SK-N-SH (cell line): ENCODE results near the gene TSC2. TPM values are rescaled to one million over a fixed set of nuclear protein-coding genes. Genes with fewer than 3 reads are reported as not detected.

ENCODE experiments used
- CTCF ChIA-PET: fragments of 300-600, 350-600 bp; formaldehyde crosslinking; extraction: SDS; loops from one replicate; lab custom pipeline; 2021; lab: Yijun Ruan, JAX
- POLR2A ChIA-PET: fragments of 350-600 bp; sonication (Branson Sonifier 250); formaldehyde crosslinking; extraction: SDS; loops from one replicate; lab custom pipeline; 2020; ENCODE audit warnings: antibody characterized with exemption, inconsistent platforms; lab: Yijun Ruan, JAX
- DNase-seq: peaks from one replicate; pipeline ENCODE4 v3.0.0; 2012
- H2AFZ ChIP-seq: fragments of 200-600 bp; sonication (generic); 2 replicates; pipeline ENCODE4 v1.8.1; 2016; ENCODE audit warnings: antibody characterized with exemption, mild to moderate bottlenecking, low read depth
- H3F3A ChIP-seq: fragments of 200-600 bp; sonication (generic); replicated peaks from 2 replicates; pipeline ENCODE3; 2016; ENCODE audit warnings: antibody characterized with exemption, mild to moderate bottlenecking; ENCODE audit not compliant: insufficient read depth
- H3K27ac ChIP-seq, 2 experiments: fragments of 200-500 bp in 1 of 2; fragments of 200-600 bp in 1 of 2; sonication (Bioruptor generic) in 1 of 2; sonication (generic), shearing (Covaris generic) in 1 of 2; 2 replicates each; pipeline versions ENCODE4 v1.5.1 to v1.6.1; 2014 to 2016; ENCODE audit warnings: low read depth in 2 of 2, inconsistent platforms in 1 of 2, low read length in 1 of 2, mild to moderate bottlenecking in 1 of 2, mixed read lengths in 1 of 2
- H3K27me3 ChIP-seq: fragments of 200-600 bp; sonication (generic), shearing (Covaris generic); 2 replicates; pipeline ENCODE4 v1.6.1; 2016; ENCODE audit warnings: mixed run types; ENCODE audit not compliant: insufficient read depth
- H3K36me3 ChIP-seq, 2 experiments: fragments of 200-500 bp in 1 of 2; fragments of 200-600 bp in 1 of 2; sonication (Bioruptor generic) in 1 of 2; sonication (generic) in 1 of 2; replicated peaks in 1 of 2; 2 replicates each; pipeline versions ENCODE3 to v1.5.1; 2014 to 2016; ENCODE audit warnings: low read length in 1 of 2, mild to moderate bottlenecking in 1 of 2; ENCODE audit not compliant: insufficient read depth in 2 of 2, control insufficient read depth in 1 of 2
- H3K4me1 ChIP-seq, 2 experiments: fragments of 200-500 bp in 1 of 2; fragments of 200-600 bp in 1 of 2; sonication (Bioruptor generic) in 1 of 2; sonication (generic), shearing (Covaris generic) in 1 of 2; 2 replicates each; pipeline versions ENCODE4 v1.5.1 to v1.6.1; 2014 to 2016; ENCODE audit warnings: low read depth in 1 of 2, low read length in 1 of 2, mixed run types in 1 of 2; ENCODE audit not compliant: insufficient read depth in 2 of 2, control insufficient read depth in 1 of 2
- H3K4me2 ChIP-seq: fragments of 200-600 bp; sonication (generic), shearing (Covaris generic); 2 replicates; pipeline ENCODE4 v1.6.1; 2017; ENCODE audit warnings: mixed run types
- H3K4me3 ChIP-seq, 2 experiments: fragments of 200-500 bp in 1 of 2; fragments of 200-600 bp in 1 of 2; sonication (Bioruptor generic) in 1 of 2; sonication (generic), shearing (Covaris generic) in 1 of 2; 2 replicates each; pipeline versions ENCODE4 v1.5.1 to v1.8.1; 2014 to 2016; ENCODE audit warnings: low read depth in 2 of 2, inconsistent platforms in 1 of 2, low read length in 1 of 2, mild to moderate bottlenecking in 1 of 2, mixed read lengths in 1 of 2, moderate library complexity in 1 of 2
- H3K79me2 ChIP-seq: fragments of 200-600 bp; sonication (generic); 2 replicates; pipeline ENCODE4 v1.8.1; 2017; ENCODE audit warnings: mild to moderate bottlenecking; ENCODE audit not compliant: insufficient read depth
- H3K9ac ChIP-seq: fragments of 200-600 bp; sonication (generic); 2 replicates; pipeline ENCODE4 v1.6.1; 2017; ENCODE audit warnings: mixed run types
- H3K9me2 ChIP-seq: fragments of 200-600 bp; sonication (generic); 2 replicates; pipeline ENCODE4 v1.6.1; 2017; ENCODE audit warnings: mixed run types
- H3K9me3 ChIP-seq: fragments of 200-600 bp; sonication (generic); 2 replicates; pipeline ENCODE4 v1.6.1; 2017; ENCODE audit warnings: mixed run types, mild to moderate bottlenecking, moderate library complexity
- H4K20me1 ChIP-seq: fragments of 200-600 bp; sonication (generic); 2 replicates; pipeline ENCODE4 v1.6.1; 2017; ENCODE audit warnings: mild to moderate bottlenecking, mixed run types; ENCODE audit not compliant: insufficient read depth
- EP300 ChIP-seq, 2 experiments: IDR thresholded peaks; 2 replicates each; pipeline versions ENCODE4 v1.4.0 to v1.6.1; 2012; ENCODE audit warnings: borderline replicate concordance in 1 of 2, low read depth in 1 of 2, low read length in 1 of 2
- EZH2phosphoT487 ChIP-seq: fragments of 200-600 bp; sonication (generic); IDR thresholded peaks from 2 replicates; pipeline ENCODE4 v1.6.1; 2017; ENCODE audit warnings: low read depth, mixed run types, mild to moderate bottlenecking, antibody characterized with exemption, moderate library complexity, borderline replicate concordance
- FOXM1 ChIP-seq: IDR thresholded peaks from 2 replicates; pipeline ENCODE4 v1.4.0; 2012; ENCODE audit warnings: low read depth, mild to moderate bottlenecking
- GABPA ChIP-seq: IDR thresholded peaks from 2 replicates; pipeline ENCODE4 v1.4.0; 2012; ENCODE audit warnings: low read depth, mild to moderate bottlenecking
- GATA2 ChIP-seq: sonication (generic); formaldehyde crosslinking; IDR thresholded peaks from 2 replicates; pipeline ENCODE4 v1.5.0; 2020; ENCODE audit warnings: mild to moderate bottlenecking, missing genetic modification reagents
- JUND ChIP-seq: IDR thresholded peaks from 2 replicates; pipeline ENCODE4 v1.4.0; 2012
- MEF2A ChIP-seq: IDR thresholded peaks from 2 replicates; pipeline ENCODE4 v1.4.0; 2012; ENCODE audit warnings: low read depth, borderline replicate concordance
- MXI1 ChIP-seq: IDR thresholded peaks from 2 replicates; pipeline ENCODE4 v1.6.1; 2012; ENCODE audit warnings: mild to moderate bottlenecking, low read depth, low read length, improper control_type of control experiment
- NRF1 ChIP-seq: IDR thresholded peaks from 2 replicates; pipeline ENCODE4 v1.6.1; 2012; ENCODE audit warnings: low read depth, mild to moderate bottlenecking, low read length
- POLR2AphosphoS5 ChIP-seq: IDR thresholded peaks from 2 replicates; pipeline ENCODE4 v1.6.1; 2012; ENCODE audit warnings: low read depth, low read length
- RAD21 ChIP-seq: IDR thresholded peaks from 2 replicates; pipeline ENCODE4 v1.6.1; 2012; ENCODE audit warnings: mild to moderate bottlenecking, low read length
- RFX5 ChIP-seq: IDR thresholded peaks from 2 replicates; pipeline ENCODE4 v1.6.1; 2012; ENCODE audit warnings: mild to moderate bottlenecking, improper control_type of control experiment, low read length
- SMC3 ChIP-seq: IDR thresholded peaks from 2 replicates; pipeline ENCODE4 v1.6.1; 2012; ENCODE audit warnings: low read depth, low read length, improper control_type of control experiment
- TAF1 ChIP-seq: IDR thresholded peaks from 2 replicates; pipeline ENCODE4 v1.6.1; 2012; ENCODE audit warnings: low read depth, mild to moderate bottlenecking, low read length, moderate library complexity, borderline replicate concordance
- TCF12 ChIP-seq: IDR thresholded peaks from 2 replicates; pipeline ENCODE4 v1.4.0; 2012
- TEAD4 ChIP-seq: IDR thresholded peaks from 2 replicates; pipeline ENCODE4 v1.4.0; 2012; ENCODE audit warnings: mild to moderate bottlenecking, borderline replicate concordance; ENCODE audit not compliant: insufficient read depth
- WGBS: methylation state at CpG from one replicate; pipeline ENCODE4 v1.1.6; 2017; ENCODE audit warnings: low lambda C conversion rate; 5-methylcytosine and 5-hydroxymethylcytosine counted together
- polyA plus RNA-seq, 3 experiments: library from polyadenylated mRNA; depleted of rRNA; stranded (reverse); fragments of >200 nt; gene quantifications; 2 replicates each; pipeline ENCODE4 v1.2.3, GENCODE V29; 2012
- TF ChIP-seq, protein P1 (sequence below): IDR thresholded peaks from 2 replicates; pipeline ENCODE4 v1.4.0; 2012; ENCODE audit warnings: low read depth, borderline replicate concordance
- TF ChIP-seq, protein P2 (sequence below): fragments of 150-350 bp; IDR thresholded peaks from 2 replicates; pipeline ENCODE4 v1.6.1; 2017; ENCODE audit warnings: antibody characterized with exemption, low read length, low read depth, borderline replicate concordance
- TF ChIP-seq, protein P3 (sequence below): IDR thresholded peaks from 2 replicates; pipeline ENCODE4 v1.6.1; 2012; ENCODE audit warnings: mild to moderate bottlenecking, low read depth, low read length, moderate library complexity

The TSC2 gene
- polyA plus RNA-seq, 1 of the 3 experiments (the other 2 are of a cell fraction) = 96.1 TPM

DNA sequence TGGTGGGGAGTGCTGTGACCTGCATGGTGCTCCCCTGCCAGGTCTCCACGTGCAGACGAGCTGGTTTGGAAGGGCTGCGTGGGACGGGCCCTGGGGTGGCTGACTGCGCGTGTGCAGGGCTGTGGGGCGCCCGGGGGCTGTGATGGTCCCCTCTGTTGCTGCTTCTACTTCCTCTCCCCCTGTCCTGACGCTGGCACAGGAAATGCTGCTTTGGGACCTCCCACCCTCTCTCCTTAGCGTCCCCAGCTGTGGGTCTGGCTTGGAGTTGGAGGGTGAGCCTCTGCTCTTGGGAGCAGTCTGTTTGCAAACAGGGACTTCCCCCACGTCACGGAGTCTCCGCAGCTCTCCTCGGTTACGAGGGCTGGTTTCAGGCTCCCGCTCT, 35.2 kb downstream of the TSC2 start:
- Histone ChIP-seq H3K4me1 (no peaks in the 10 kb centered on the region), H3K9ac (no peak overlapping the region), H4K20me1 (no peaks in the 10 kb centered on the region), H3K9me3 (no peaks in the 10 kb centered on the region), H3K27me3 (no peaks in the 10 kb centered on the region), H3K79me2 (no peaks in the 10 kb centered on the region), H2AFZ (no peak overlapping the region), H3K36me3 (peaks cover 0 to 88% of the 10 kb centered on the region in 2 experiments), H3F3A (peaks cover 4% of the 10 kb centered on the region), H3K4me3 (no peak overlapping the region), H3K4me2 (no peak overlapping the region), H3K27ac (no peak overlapping the region), H3K9me2 (no peaks in the 10 kb centered on the region)
- no peak for TF ChIP-seq EP300 (IDR thresholded peaks at IDR 0.05; ENCODE audit: borderline replicate concordance in 1 of 2, low read depth in 1 of 2, low read length in 1 of 2)
- TF ChIP-seq MEF2A = no peak
- no peak for TF ChIP-seq FOXM1
- TF ChIP-seq, protein P1, sequence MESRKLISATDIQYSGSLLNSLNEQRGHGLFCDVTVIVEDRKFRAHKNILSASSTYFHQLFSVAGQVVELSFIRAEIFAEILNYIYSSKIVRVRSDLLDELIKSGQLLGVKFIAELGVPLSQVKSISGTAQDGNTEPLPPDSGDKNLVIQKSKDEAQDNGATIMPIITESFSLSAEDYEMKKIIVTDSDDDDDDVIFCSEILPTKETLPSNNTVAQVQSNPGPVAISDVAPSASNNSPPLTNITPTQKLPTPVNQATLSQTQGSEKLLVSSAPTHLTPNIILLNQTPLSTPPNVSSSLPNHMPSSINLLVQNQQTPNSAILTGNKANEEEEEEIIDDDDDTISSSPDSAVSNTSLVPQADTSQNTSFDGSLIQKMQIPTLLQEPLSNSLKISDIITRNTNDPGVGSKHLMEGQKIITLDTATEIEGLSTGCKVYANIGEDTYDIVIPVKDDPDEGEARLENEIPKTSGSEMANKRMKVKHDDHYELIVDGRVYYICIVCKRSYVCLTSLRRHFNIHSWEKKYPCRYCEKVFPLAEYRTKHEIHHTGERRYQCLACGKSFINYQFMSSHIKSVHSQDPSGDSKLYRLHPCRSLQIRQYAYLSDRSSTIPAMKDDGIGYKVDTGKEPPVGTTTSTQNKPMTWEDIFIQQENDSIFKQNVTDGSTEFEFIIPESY = no peak
- TF ChIP-seq TCF12 = no peak
- TF ChIP-seq GABPA = no peak
- TF ChIP-seq TEAD4 = no peak
- DNase-seq = no peak
- POLR2A ChIA-PET = no interaction called here
- CTCF ChIA-PET = no interaction called here
- 93% methylated on average over 9 of the region's 16 CpGs for WGBS

DNA sequence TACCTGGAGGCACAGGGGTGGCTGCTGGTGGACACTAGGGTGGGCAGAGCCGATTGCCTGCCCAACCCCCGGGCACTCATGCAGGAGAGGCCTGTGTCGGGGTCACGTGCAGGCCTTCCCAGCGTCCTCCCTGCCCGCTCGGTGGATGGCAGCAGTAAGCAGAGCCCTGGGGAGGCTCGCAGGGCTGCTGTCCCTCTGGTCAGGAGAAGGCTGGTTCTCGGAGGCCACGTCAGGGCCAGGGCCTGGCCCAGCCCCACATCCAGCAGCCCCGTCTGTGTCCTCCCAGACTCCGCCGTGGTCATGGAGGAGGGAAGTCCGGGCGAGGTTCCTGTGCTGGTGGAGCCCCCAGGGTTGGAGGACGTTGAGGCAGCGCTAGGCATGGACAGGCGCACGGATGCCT, 35.6 kb downstream of the TSC2 start:
- H3K4me2 ChIP-seq = no peak overlapping the region
- no peaks in the 10 kb centered on the region for H3K4me1 ChIP-seq
- POLR2A ChIA-PET = no interaction called here
- no peaks in the 10 kb centered on the region for H4K20me1 ChIP-seq
- H3K36me3 ChIP-seq = peaks cover 0 to 88% of the 10 kb centered on the region in 2 experiments
- no peak overlapping the region for H2AFZ ChIP-seq
- no peak overlapping the region; a peak in 1 of 4 replicates for H3K27ac ChIP-seq
- H3K9ac ChIP-seq = no peak overlapping the region
- CTCF ChIA-PET = no interaction called here
- DNase-seq = no peak
- H3F3A ChIP-seq = peaks cover 4% of the 10 kb centered on the region
- no peaks in the 10 kb centered on the region for H3K9me3 ChIP-seq
- no peaks in the 10 kb centered on the region for H3K79me2 ChIP-seq
- H3K4me3 ChIP-seq = no peak overlapping the region
- no peaks in the 10 kb centered on the region for H3K9me2 ChIP-seq
- no peaks in the 10 kb centered on the region for H3K27me3 ChIP-seq
- 80% methylated on average over 1 of the region's 19 CpGs for WGBS
- TF ChIP-seq RFX5 (no peak), GATA2 (CRISPR knock-in tag) (no peak), SMC3 (no peak), MEF2A (no peak), NRF1 (no peak), EZH2phosphoT487 (no peak), TEAD4 (no peak), RAD21 (no peak), TCF12 (no peak), POLR2AphosphoS5 (no peak), MXI1 (no peak), JUND (no peak), TAF1 (no peak)
- TF ChIP-seq, protein P2, sequence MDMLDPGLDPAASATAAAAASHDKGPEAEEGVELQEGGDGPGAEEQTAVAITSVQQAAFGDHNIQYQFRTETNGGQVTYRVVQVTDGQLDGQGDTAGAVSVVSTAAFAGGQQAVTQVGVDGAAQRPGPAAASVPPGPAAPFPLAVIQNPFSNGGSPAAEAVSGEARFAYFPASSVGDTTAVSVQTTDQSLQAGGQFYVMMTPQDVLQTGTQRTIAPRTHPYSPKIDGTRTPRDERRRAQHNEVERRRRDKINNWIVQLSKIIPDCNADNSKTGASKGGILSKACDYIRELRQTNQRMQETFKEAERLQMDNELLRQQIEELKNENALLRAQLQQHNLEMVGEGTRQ = no peak
- TF ChIP-seq, protein P3, sequence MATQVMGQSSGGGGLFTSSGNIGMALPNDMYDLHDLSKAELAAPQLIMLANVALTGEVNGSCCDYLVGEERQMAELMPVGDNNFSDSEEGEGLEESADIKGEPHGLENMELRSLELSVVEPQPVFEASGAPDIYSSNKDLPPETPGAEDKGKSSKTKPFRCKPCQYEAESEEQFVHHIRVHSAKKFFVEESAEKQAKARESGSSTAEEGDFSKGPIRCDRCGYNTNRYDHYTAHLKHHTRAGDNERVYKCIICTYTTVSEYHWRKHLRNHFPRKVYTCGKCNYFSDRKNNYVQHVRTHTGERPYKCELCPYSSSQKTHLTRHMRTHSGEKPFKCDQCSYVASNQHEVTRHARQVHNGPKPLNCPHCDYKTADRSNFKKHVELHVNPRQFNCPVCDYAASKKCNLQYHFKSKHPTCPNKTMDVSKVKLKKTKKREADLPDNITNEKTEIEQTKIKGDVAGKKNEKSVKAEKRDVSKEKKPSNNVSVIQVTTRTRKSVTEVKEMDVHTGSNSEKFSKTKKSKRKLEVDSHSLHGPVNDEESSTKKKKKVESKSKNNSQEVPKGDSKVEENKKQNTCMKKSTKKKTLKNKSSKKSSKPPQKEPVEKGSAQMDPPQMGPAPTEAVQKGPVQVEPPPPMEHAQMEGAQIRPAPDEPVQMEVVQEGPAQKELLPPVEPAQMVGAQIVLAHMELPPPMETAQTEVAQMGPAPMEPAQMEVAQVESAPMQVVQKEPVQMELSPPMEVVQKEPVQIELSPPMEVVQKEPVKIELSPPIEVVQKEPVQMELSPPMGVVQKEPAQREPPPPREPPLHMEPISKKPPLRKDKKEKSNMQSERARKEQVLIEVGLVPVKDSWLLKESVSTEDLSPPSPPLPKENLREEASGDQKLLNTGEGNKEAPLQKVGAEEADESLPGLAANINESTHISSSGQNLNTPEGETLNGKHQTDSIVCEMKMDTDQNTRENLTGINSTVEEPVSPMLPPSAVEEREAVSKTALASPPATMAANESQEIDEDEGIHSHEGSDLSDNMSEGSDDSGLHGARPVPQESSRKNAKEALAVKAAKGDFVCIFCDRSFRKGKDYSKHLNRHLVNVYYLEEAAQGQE = no peak
- TF ChIP-seq, protein P1 = no peak
